Measurements from ENCODE around the gene NT5DC1.

The NT5DC1 gene

DNA sequence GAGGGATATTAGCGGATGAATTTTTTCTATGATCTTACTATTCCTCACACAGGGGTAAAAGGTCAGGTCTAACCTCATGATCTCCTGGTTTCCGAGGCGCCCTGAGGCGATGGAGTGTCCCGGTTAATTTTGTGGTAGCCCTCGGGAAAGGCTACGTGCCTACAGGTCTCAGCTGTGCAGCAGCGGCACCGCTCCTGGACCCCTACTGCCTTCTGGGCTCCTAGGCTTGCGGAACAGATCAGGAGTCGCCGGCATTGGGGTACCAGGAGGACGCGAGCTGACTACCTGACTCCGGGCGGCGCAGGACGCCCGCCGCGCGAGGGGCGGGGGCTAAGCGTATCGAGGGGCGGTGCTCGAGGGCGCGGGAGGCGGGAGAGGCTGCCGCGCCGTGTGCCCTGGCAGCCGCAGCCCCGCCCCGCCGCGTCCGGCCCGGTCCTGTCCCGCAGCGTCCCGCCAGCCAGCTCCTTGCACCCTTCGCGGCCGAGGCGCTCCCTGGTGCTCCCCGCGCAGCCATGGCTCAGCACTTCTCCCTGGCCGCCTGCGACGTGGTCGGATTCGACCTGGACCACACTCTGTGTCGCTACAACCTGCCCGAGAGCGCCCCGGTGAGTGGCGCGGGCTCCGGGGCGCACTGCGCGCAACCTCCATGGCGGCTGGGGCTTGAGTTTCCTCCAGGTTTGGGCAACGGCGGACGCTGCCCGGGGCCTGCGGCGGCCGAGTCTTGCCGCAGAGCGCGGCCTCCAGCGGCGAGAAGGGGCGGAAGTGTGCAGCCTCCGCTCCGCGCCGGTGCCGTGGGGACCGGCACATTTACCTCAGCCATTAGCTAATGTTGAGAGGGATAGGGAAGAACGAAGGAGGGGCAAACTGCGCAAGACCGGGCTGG, at the start of gene NT5DC1:
Gene NT5DC1 (plus strand): TSS at position 435 of the 883 bp plus-strand sequence. CDS start 78 bp downstream, at position 513.
- peak; percentile 51 to 69 for DNase-seq (ENCODE audit: low read depth in 2 of 2, low spot score in 1 of 2)

- DNase-seq (ENCODE audit: low read depth in 2 of 2, low spot score in 1 of 2), result no peak
These were observed 49.4 kb upstream of the NT5DC1 start for GRCh38 chr6:116051244-116051643.

GRCh38 chr6:116055513-116055912, 45.1 kb upstream of the NT5DC1 start:
- DNase-seq (ENCODE audit: low read depth in 2 of 2, low spot score in 1 of 2), result no peak

GRCh38 chr6:116057766-116058165, 42.9 kb upstream of the NT5DC1 start:
- DNase-seq (ENCODE audit: low read depth in 2 of 2, low spot score in 1 of 2), result no peak

- no peak for DNase-seq (ENCODE audit: low read depth in 2 of 2, low spot score in 1 of 2)
These were observed 40.7 kb upstream of the NT5DC1 start for GRCh38 chr6:116059713-116060571.

DNA sequence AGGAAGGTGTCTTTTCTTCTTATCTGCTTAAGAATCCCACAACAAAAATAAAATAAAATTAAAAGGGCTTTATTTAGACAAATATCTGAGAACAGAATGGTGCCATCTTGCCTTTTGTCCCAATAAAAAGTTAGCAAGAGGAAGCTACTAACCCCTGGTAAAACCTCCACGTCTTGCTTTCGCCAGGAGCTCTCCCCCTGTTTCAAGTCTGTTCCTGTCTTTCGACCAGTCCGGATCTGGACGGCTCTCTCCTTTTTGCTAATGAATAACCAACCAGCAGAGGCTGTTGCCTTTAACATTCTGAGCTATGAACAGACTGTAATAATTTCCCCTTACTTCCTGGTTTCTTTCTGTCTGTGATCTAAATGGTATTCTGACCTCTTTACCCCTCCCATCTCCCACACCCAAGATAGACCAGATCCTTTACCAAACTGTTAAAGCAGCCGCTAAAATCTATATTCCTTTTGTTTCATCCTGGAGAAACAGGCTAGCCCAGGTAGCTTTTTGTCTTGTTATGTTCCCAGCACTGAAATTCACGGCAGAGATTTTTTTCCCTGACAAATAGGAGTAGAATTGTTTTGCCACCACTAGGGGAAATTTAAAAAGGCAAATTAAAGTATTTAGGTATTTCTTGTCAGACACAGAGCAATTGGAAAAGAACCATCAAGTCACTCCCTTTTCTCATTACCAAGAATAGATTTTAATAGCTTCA, 39.9 kb upstream of the NT5DC1 start, which contains the start of gene FRK:
Gene FRK (minus strand): TSS at position 320 of the 712 bp plus-strand sequence. CDS start 580 bp downstream, outside the sequence.
- no peak for DNase-seq (ENCODE audit: low read depth in 2 of 2, low spot score in 1 of 2)

DNA sequence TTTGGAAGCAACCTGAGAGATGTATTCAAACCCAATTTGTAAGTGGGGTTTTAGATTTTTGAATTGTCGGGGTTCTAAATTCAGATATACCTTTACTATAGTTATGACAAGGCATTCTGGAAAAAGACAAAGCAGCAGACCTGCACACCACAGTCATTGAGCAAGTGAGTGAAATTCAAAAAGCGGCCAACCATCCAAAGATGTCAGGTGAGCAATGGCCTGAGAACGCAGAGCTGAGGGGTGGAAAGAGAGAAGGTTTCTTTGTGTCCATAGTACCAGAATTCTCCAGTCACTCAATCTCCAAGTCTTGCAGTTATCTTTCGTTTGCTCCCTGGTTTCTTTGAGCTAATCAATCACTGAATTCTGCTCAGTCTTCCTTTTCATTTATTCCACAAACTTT, 38.2 kb upstream of the NT5DC1 start:
- no peak for DNase-seq (ENCODE audit: low read depth in 2 of 2, low spot score in 1 of 2)

- no peak for DNase-seq (ENCODE audit: low read depth in 2 of 2, low spot score in 1 of 2)
These were observed 36.0 kb upstream of the NT5DC1 start for GRCh38 chr6:116064666-116065065.

DNA sequence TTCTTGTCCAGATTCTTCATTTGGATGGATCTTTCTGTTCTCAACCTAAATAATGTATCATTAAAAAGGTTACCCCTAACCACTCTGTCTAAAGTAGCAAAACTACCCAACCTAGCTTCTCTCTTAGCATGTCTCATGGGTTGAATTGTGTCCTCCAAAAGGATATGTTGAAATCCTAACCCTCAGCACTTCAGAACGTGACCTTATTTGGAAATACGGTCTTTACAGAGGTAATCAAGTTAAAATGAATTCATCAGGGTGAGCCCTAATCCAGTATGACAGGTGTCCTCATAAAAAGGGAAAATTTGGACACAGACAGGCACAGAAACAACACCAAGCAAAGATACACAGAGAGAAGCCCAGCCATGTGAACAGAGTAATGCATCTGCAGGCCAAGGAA, 33.9 kb upstream of the NT5DC1 start:
- DNase-seq (ENCODE audit: low read depth in 2 of 2, low spot score in 1 of 2), result no peak

DNA sequence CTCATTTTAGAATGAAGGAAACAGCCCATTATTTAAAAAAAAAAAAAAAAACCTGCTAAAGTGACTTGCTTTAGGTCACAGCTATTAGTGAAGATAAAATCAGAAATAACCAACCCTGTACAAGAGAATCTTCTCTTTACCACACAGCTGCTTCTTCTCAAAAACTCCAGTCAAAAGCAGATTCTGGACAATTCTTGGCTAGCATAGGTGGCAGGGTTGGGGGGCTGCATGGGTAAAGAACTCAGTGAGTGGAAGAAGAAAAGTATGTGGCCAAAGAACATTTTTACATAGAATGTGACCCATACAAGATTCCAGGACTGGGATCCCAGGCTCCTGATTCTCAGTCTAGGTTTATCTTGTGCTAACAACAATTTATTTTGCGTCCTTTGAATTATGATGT, 30.6 kb upstream of the NT5DC1 start:
- DNase-seq (ENCODE audit: low read depth in 2 of 2, low spot score in 1 of 2), result no peak

GRCh38 chr6:116070616-116071389, 29.9 kb upstream of the NT5DC1 start:
- no peak for DNase-seq (ENCODE audit: low read depth in 2 of 2, low spot score in 1 of 2)

DNA sequence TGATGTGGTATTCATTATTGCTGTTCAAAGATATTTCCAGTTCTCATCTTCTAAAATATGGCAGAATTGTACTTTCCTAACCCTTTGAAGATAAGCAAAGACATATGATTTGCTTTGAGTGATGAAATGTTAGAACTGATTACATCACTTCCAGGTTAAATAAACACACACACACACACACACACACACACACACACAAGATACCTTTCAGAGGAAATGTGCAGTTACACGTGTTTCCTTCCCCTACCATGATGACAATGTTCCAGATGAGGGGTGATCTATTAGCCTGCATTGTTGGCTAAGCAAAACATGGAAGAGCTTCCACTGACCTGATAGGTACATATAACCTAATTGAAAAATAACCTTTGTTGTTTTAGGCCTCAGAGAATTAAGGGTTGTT, 28.3 kb upstream of the NT5DC1 start:
- no peak for DNase-seq (ENCODE audit: low read depth in 2 of 2, low spot score in 1 of 2)

GRCh38 chr6:116073765-116074440, 26.8 kb upstream of the NT5DC1 start:
- no peak for DNase-seq (ENCODE audit: low read depth in 2 of 2, low spot score in 1 of 2)

DNA sequence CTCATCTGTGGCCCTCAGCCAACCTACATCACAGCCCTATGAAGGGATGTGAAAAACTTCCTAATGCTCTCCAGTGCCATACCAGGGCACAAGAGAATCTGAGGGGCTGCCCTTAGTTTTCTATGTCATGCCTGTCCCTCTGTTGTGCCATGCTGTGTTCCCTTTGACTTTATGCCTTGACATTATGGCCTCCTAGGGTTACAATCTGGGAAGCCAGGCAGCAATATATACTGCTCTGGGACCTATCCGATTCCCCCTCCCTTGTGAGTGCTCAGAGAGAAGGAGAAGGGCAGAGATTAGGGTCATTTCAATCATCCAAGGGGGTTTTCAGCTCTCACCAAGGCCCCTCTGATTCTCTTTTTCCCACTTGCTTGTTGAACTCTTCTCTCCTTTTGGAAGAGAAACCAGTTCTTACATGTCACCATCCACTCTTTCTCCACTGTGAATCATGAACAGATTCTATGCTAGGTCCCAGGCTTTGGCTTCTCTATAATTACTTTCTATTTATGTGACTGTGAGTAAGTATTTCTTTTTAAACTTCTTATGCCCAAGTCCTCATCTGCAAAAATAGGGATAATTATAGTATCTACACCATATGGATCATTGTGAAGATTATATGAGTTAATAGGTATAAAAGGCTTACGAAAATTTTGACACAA, 25.8 kb upstream of the NT5DC1 start:
- DNase-seq (ENCODE audit: low read depth in 2 of 2, low spot score in 1 of 2), result no peak

- DNase-seq (ENCODE audit: low read depth in 2 of 2, low spot score in 1 of 2), result no peak
These were observed 22.1 kb upstream of the NT5DC1 start for GRCh38 chr6:116078522-116078921.

DNA sequence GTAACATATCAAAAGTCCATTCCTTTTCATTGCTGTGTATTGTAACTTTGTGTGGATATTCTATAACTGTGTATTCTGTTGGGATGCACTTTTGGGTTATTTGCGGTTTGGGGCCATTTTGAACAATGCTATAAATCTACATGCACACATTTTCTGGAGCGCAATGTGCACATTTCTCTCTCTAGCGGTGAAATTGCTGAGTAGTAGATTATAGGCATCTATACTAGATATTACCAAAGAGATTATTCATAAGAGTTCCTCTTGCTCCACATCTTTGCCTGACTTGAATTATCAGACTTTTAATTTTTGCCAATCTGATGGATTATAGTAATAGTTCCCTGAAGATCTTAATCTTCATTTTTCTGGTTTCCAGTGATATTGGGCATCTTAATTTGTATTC, 21.7 kb upstream of the NT5DC1 start:
- DNase-seq (ENCODE audit: low read depth in 2 of 2, low spot score in 1 of 2), result no peak

DNA sequence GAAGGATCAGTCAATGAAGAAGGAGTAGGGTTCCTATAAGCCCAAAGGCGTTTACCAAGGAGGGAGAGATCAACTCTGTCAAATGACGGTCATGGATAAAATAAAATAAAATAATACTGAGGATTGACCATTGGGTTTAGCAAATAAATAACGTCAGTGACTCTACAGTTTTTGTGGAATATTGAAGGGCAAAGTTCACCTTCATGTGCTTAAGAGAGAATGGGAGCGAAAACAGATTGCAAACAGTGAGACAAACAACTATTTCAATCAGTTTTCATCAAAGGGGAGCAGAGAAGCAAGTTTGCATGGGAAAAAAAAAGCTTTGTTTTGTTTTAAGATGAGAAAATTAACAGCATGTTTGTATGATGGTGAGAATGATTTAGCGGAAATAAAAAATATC, 17.6 kb upstream of the NT5DC1 start:
- DNase-seq (ENCODE audit: low read depth in 2 of 2, low spot score in 1 of 2), result no peak

DNA sequence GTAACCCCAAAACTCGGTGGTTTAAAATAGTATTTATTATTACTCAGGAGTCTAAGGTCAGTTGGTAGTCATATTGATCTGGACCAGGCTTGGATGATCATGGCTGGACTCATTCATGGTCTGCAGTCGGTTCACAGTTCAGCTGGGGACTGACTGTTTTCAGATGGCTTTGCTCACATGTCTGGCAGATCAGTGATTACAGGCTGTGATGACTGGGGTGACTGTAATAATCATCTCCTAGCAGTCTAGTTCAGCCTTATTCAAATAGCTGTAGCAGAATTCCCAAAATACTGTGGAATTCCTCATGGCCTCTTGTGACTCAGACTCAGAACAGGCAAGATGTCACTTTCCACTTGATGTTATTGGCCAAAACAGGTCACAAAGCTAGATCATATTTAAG, 16.4 kb upstream of the NT5DC1 start:
- no peak for DNase-seq (ENCODE audit: low read depth in 2 of 2, low spot score in 1 of 2)

DNA sequence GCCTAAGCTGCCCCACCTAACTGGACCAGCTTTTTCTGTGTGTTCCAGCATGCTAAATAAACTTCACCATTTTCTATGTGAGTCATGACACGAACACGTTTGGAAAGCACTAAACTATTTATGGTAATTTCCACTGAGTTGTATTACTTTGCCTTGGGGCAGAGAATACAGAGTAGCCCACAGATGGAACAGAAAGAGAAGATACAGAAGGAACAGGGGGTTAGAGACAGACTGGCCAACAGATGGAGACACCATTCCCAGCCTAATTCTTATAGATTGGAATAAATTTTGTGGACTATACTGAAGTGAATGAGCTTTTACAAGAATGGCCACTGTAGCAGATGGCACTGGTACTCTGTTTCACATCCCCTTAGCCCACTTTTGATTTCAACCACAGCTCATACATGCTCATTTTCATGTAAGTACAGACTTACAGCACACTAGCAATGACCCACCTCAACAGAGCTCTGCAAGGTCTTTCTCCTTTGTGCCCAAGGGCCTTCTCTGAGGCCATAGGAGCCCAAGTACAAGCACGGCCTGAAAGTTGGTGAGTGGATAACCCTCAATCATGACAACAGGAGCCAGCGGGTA, 13.1 kb upstream of the NT5DC1 start:
- no peak for DNase-seq (ENCODE audit: low read depth in 2 of 2, low spot score in 1 of 2)

Data from stimulated activated CD8-positive, alpha-beta memory T cell treated with anti-CD3 and anti-CD28 coated beads, Interleukin-4, amount 100 ng/mL, for 4 hours (primary cell).